ENCODE measurements around the gene YPEL1.

GRCh38 chr22:21693999-21694341 lies 41.6 kb downstream of the YPEL1 start:
- TF ChIP-seq CTCF (IDR thresholded peaks at IDR 0.05) (no peak), POLR2A (IDR thresholded peaks at IDR 0.05) (no peak)
